GM19043 (cell line): ENCODE data around the gene TMEM161B.
"Not testable (repeated sequence)": the region's sequence is repeated elsewhere in the genome, so short reads cannot be mapped to it uniquely, and the experiment has no call there.

Experiments
- ATAC-seq: cut with Tn5 transposase; IDR thresholded peaks from one replicate; pipeline ENCODE4 v1.9.1; 2021; ENCODE audit warnings: low read depth; ENCODE audit not compliant: unreplicated experiment

The TMEM161B gene

DNA sequence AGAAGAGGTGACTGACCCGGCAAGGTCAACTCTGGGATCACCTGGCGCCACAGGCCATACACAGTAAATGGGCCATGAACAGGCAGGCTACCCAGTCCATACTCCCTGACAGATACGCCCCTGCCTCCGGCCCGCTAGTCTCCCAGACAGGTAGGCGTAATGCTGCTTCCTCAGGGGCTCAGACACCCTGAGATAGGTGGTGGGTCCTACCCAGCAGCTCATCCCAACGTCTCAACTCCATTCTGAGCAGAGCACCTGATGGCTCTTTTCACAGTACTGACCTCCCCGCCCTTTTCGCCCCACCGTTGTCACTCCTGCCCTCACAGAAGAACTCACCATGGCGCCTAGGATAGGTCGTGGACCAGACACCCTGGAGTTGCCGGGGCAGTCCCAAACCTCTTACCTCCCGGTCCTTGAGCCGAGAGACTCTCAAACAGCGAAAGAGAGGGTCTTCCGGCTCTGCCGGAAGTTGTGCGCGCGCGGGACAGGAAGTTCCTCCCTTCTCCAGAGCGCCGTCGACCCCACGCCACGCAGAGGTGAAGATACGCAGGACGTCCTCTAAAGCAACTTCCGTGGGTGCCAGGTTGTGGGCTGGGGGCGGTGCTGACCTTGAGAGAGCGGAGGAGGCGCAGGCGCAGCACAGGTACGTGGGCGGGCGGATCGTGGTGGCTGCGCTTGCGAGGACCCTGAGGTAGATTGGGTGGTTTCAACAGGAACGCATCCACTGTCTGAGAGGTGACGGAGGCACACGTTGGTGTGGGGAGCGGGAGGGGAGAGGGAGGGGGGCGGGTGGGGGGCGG, at the start of gene TMEM161B:
TSS of gene TMEM161B (minus strand) at position 461 of the 800 bp plus-strand sequence. CDS start at position 339, 122 bp downstream.
- ATAC-seq, result peak; percentile 99

DNA sequence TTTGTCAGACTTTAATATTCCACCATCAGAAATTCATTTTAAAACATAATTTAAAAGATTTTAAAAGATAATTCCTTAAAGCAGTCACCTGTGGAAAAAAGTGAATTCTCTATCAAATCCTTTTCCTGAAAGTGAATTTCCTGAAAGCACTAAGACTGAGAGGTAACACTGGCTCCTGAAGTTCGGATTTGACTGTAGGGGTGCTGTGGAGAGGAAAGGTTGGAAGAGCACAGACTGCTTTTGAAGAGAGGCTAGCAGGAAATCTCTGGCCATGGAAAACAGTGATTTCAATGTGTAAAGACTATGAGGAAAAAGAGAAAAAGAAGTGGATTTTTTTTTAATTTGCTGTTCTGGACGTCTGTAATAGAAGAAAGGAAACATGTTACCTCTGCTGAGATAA, 35.7 kb upstream of the TMEM161B start:
- no peak for ATAC-seq

DNA sequence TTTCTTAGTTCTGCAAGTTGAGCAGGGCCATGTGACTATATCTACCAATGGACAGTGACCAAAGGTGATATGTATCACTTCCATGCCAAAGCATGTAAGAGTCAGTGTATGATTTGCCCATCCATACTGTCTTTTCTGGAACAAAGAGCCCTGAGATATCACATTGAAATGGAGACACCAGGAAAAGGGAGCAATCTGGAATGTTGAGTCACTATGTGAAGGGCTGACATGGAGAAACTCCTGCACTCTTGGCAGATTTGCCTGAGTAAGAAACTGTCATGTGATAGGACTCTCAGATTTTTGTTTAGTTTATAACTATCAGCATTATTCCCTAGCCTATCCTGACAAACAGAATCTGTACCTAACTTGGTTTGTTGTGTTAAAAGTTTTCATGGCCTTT, 29.8 kb upstream of the TMEM161B start:
- ATAC-seq, result no peak

DNA sequence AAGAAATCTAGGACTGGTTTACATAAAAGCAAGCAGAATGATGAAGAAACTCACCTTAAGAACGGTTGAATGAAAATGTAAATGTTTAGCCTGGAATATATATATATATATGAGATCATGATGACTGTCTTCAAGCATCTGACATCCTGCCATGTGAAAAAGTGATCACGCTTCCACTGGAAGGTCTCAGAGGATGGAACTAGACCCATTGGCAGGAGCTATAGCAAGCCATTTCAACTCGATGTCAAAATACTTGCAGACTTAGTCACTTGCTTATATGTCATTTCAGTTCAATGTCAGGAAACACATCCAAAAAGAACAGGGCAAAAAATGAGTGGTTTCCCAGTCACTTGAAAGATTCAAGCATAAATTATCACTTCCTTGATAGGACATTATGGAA, 22.2 kb upstream of the TMEM161B start:
- no peak for ATAC-seq

DNA sequence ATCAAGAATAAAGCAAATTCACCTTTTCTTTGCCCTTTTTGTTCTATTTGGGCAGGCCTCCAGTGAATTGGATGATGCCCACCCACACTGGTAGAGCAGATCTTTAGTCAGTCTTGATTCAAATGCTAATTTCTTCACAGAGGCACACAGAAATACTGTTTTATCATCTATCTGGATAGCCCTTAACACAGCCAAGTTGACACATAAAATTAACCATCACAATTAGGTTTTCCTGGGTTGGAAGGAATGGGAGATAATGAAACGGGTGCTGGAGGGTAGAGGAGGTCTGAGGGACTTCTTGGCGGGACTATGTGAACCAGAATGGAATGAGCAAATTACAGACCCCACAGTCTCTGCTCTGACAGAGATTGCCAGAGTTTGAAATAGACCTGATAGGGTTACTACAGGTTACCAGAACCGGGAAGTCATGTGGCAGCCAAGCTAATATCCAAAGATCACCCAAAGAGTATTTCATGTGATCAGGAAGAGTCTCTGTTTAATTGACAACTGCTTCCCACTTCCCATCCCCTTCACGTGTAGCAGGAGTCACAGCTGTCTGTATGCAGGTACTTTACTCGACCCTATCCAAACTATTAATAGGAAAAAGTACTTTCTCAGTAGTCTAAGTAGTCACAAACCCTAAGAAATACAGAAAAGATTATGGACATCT, 20.0 kb upstream of the TMEM161B start:
- ATAC-seq, result no peak

DNA sequence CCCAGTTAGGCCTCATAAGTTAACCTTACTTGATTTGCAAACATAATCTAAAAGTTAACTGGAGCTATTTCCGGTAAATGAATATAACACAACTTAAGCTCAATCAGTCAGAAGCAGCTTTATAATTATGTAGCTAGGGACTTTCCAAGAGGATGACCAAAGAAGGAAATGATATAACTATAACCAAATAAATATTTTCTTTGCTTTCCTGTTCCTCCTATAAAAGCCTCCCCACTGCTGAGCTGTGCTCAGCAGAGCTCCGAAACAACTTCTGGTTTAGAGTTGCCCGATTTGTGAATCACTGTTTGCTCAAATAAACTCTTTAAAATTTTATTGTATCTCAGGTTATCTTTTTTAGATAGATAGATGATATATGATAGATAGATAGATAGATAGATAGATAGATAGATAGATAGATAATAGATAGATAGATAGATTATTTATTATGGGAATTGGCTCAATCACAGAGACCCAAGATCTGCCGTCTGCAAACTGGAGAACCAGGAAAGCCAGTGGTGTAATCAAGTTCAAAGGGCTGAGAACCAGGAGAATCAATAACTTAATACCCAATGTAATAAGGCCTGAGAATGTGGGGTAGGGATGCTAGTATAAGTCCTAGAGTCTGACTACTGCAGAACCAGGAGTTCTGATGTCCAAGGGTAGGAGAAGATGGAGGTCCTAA, 19.3 kb upstream of the TMEM161B start:
- no peak for ATAC-seq

DNA sequence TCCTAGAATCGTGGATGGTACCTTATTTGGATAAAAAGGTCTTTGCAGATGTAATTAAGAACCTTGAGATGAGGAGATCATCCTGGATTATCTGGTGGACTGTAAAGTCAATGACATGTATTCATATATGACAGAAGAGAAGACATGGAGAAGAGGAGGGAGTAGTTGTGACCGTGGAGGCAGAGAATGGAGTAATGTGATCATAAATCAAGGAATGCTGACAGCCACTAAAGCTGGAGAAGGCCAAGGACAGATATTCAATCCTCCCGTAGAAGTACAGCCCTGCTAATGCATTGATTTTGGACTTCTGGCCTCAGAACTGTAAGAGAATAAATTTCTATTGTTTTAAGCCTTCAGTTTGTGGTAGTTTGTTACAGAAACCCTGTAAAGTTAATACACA, 18.7 kb upstream of the TMEM161B start:
- no peak for ATAC-seq

DNA sequence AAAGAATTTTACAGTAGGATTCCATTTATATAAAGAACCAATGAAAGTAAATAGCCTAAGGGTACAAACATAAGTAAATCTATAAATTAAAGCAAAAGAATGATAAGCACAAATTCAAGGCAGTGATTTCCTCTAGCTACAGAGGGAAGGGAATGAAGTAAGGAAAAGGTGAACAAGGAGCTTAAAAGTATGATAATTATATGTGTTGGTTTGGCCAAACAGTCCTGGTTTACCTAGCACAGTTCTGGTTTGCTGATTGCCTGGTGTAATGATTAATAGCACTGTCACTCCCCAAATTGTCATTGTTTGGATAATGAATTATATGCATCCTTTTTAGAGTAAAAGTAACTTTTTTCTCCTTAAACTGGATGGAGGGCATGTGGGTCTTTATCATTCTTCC, 15.0 kb upstream of the TMEM161B start:
- ATAC-seq, result no peak

DNA sequence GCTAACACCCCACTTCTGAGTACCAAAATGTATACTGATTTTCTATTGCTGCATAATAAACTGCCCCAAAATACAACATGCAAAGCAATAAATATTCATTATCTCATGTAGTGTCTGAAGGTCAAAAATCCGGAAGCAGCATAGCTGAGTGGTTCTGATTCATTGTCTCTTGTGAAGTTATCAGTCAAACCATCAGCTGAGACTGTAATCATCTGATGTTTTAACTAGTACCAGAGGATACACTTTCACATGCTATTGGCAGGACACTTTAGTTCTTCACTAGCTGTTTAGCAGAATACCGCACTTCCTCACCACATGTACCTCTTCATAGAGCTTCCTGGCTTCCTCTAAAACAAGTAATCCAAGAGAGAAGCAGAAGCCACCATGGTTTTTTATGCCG, 12.7 kb upstream of the TMEM161B start:
- ATAC-seq, result no peak

DNA sequence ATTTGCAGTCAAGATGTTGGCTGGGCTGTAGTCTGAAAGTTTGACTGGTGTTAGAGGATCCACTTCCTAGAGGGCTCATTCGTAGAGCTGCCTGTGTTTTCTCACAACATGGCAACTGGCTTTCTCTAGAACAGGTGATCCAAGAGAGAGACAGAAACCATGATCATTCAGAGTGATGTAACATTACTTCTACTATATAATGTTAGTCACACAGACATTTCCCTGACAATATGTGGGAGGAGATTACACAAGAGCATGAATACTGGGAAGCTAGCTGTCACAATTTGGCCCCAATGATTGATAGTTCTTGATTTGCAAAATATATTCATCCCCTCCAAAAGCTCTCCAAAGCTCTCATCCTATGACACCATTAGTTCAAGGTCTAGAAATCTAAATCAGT, 10.9 kb upstream of the TMEM161B start:
- ATAC-seq, result no peak

DNA sequence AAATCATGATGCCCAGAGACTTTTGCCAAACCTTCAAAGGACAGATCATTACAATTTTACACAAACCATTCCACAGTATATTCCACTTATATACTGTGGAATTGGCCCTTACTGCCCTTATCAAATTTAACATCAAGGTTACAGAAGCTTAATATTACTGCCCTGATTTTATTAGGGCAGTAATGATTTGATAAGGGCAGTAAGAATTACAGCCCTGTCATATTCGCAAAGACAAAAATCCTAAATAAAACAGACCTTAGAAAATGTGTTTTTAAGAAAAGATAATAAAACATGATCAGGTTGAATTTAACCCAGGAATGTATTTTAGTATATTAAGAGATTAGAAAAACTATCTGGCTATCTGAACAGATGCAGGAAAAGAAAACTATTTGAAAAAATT, 7.7 kb upstream of the TMEM161B start:
- no peak for ATAC-seq

DNA sequence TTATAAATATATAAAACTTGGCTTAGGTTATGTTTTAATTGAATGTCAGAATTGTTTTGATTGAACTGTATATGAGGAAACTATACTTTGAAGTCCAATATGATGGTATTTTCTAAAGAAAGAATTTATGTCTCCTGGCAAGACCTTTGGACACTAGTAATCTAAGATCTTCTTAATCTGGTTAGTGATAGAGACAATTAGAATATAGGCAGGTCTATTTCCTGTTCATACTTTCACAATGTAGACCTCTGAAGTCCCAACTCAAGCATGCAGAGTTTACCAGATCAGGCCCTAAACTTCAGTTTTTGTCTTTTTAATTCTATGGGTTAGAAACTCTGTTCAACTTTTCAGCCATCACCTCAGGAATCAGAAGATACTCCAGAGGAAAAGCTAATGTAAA, 6.9 kb upstream of the TMEM161B start:
- no peak for ATAC-seq

DNA sequence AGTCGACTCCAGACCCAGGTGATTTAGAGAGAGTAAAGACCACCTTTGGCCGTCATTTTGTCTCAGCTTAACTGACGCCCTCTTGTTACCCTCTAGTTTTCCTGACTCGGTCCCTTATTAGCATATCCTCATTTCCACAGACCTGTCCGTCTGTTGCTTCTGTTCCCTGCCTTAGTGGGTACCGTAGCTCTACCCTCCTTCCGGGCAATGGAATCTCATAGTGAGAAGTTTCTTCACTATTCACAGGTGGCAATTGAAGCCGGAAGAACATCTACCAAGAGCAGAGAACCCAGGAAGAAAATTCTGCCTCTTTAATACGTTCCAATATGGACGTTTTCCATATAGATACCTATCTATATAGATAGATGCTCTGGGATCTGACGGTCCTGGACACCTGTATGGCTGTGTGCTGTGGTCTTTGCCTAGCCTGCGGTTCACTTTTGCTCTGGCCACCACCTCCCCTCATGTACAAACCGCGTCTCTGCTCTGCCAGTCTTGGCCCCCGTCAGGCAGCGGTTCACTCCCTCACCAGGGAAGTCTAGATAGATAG, 652 bp upstream of the TMEM161B start:
- peak; percentile 3 for ATAC-seq

DNA sequence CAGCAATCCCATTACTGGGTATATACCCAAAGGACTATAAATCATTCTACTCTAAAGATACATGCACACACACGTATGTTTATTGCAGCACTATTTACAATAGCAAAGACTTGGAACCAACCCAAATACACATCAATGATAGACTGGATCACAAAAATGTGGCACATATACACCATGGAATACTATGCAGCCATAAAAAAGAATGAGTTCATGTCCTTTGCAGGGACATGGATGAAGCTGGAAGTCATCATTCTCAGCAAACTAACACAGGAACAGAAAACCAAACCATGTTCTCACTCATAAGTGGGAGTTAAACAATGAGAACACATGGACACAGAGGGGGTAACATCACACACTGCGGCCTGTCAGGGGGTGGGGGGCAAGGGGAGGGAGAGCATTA, 4.1 kb downstream of the TMEM161B start:
- ATAC-seq, result not testable (repeated sequence)

DNA sequence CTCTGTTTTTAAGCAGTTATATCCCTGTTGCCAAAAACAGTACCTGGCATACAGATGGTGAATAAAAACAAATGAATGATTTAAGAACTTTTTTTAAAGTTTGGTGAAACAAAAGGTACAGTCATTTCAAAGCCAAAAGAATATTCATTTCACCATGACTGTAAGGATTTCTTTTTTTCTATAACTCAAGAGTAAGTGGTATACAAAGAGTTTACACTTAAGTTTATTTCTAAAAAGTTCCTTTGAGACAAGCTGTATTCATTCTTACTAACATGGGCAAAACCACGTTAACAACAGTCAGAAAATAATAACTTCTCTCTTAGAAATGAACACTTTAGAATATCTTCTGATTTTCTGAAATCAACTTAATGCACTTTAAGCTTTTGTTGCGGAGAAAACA, 5.3 kb downstream of the TMEM161B start:
- no peak for ATAC-seq

DNA sequence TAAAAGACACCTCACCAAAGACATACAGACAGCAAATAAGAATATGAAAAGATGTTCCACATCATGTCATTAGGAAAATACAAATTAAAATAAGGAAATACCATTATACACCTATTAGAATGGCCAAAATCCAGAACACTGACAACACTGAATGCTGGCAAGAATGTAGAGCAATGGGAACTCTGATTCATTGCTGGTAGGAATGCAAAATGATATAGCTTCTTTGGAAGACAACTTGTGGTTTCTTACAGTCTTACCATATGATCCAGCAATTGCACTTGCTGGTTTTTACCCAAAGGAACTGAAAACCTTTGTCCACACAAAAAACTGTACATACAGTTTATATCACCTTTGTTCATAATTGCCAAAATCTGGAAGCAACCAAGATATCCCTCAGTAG, 6.5 kb downstream of the TMEM161B start:
- ATAC-seq, result no peak

DNA sequence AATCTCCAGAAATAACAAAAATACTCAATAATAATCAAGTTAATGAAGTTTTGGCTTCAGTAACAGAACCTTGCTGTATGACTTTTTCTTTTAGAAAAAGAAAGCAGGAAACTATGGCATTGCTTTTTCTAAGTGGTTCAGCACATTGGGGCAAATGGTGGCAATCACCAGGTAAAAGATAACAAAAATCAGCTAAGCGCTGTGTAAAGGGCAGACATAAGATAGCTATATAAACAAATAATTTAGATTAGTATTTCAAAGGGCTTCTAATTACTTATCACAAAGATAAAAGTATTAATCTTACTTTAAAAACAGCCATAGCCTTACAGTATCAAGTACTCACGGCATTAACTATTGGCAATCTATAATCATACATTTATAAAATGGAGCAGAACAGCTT, 10.0 kb downstream of the TMEM161B start:
- no peak for ATAC-seq

DNA sequence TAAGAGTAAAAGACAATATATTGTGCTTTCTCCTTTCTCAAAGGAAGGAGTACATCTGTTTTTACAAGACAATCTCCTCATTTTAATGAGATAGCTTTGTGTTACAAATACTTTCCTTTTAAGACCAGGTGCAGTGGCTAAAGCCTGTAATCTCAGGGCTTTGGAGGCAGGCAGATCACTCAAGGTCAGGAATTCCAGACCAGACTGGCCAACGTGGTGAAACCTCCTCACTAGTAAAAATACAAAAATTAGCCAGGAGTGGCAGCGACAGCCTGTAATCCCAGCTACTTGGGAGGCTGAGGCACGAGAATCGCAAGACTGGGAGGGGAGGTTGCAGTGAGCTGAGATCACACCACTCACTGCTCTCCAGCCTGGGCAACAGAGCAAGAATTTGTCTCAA, 11.8 kb downstream of the TMEM161B start:
- no peak for ATAC-seq

DNA sequence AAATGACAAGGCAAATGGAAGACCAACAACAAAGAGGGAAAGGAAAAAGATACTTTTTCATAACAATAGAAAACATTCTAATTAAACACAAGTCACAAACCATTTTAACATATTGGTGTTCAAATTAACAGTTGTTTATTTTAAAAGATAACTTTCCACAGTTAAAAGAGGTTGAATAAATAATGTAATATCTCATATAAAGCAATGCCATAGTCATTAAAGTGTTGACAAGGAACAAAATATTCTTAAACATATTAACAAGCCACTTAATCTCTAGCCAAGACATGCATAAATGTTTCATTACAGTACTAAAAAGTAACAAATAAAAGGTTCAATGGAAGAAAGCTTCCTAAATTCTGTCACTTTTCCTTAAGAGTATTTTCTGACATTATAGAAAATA, 12.6 kb downstream of the TMEM161B start:
- no peak for ATAC-seq

DNA sequence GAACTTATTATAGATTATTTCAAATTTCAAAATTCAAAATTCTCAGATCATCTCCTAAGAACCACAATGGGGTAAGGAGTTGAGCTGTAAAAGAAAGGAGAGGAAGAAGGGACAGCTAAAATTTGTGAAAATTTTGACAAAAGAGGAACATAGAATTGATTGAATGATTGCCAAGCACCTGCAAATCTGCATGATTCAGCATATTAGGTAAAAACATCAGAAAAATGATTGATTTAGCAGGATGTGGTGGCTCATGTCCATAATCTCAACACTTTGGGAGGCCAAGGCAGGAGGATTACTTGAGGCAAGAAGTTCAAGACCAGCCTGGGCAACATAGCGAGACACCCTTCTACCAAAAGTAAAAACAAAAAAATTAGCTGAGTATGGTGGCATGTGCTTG, 14.3 kb downstream of the TMEM161B start:
- ATAC-seq, result no peak

DNA sequence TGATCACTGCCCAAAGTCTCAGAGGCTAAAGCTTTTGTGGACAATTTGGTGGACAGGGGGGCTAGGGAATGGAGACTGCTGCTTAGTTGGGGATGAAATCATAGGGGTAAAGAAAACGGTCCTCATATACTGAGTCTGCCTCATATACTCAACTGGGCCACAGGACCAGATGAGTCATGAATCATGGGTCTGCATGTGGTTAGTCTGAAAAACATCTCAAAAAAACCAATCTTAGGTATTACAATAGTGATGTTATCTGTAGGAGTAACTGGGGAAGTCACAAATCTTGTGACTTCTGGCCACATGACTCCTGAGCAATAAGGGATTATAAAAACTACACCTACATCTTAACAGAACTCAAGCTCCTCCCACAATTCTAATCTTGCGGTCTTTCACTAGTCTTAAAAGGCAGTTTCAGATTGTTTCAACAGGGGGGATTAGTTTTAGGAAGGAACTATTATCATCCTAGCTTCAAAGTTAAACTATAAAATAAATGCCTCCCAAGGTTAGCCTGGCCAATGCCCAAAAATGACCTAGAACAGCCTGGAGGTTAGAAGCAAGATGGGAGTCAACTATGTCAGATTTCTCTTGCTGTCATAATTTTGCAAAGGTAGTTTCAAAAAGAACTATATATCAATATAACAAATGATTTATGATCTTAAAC, 17.5 kb downstream of the TMEM161B start:
- ATAC-seq, result peak; percentile 46
